GM12874 (cell line): ENCODE measurements around the gene LZTFL1.

ENCODE experiments used
- CTCF ChIP-seq: IDR thresholded peaks from 2 replicates; pipeline ENCODE4 v1.5.1; 2011; ENCODE audit warnings: low read depth, mild to moderate bottlenecking, control low read depth, low read length, moderate library complexity; ENCODE audit not compliant: insufficient read depth

LZTFL1 gene

GRCh38 chr3:45806072-45806471 lies 35.8 kb downstream of the LZTFL1 start:
- no peak for TF ChIP-seq CTCF

- no peak for TF ChIP-seq CTCF
Observed at GRCh38 chr3:45803252-45803935, 38.5 kb downstream of the LZTFL1 start.

GRCh38 chr3:45802146-45802545 lies 39.8 kb downstream of the LZTFL1 start:
- no peak for TF ChIP-seq CTCF

DNA sequence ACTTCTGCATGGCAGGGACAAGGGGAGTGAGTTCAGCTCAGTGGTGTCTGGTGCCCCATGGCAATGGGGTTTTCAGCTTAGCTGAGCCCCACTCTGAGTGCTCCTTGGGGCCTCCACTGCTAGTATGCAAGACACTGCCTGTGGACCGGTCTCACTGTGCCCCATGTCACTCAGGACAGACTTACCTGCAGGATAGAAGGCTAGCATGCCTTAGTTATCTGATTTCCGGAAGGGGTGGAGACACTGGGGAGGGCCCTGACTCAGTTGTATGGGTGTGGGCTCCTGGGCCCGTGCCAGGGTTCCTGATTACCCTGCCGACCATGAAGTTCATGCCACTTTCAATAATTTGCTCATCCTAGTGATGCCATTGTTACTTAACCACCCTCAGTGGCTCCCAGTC lies 41.3 kb downstream of the LZTFL1 start:
- no peak for TF ChIP-seq CTCF

DNA sequence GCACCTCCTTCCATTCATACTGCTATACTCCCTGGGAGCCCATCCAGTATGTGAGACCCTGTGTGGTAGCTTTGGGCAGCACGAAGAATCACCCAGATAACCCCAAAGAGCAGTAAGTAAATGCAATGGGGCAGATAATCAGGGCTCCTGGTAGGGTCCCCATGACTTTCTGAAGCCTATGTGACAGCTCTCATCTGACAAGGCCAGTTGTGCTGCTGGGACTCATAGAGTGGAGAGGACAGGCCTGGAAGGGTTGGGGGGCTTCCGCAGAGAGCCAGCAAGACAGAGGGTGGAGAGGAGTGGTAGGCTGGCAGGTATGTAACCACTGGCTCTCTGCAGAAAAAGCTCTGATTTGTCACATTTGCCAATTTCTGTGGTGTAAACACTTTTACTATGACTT lies 42.3 kb downstream of the LZTFL1 start:
- TF ChIP-seq CTCF = no peak

DNA sequence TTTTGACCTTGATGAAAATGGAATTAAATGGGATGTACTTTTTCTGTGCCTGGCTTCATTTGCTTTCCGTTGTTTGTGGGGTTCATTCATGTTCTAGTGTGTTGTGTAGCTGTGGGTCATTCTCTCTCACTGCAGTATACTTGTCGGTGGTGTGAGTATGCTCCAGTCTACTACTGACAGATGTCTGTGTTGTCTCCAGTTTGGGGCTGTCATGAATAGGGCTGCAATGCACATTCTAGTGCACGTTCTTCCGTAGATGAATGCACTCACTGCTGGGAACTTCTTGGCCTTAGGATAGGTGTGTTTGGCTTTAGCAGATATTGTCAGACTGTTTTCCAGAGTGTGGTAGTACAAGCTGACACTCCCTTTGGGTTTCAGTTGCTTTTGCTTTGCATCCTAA lies 43.9 kb downstream of the LZTFL1 start:
- TF ChIP-seq CTCF = no peak

GRCh38 chr3:45796902-45797637 lies 44.8 kb downstream of the LZTFL1 start:
- no peak for TF ChIP-seq CTCF
